Measurements from ENCODE around the gene TAS1R3. TPM values are rescaled to one million over a fixed set of nuclear protein-coding genes. Genes with fewer than 3 reads are reported as not detected.

The TAS1R3 gene
- total and polyA plus RNA-seq, 2 experiments from 2014 or later: 0.14 TPM; not detected in 1

DNA sequence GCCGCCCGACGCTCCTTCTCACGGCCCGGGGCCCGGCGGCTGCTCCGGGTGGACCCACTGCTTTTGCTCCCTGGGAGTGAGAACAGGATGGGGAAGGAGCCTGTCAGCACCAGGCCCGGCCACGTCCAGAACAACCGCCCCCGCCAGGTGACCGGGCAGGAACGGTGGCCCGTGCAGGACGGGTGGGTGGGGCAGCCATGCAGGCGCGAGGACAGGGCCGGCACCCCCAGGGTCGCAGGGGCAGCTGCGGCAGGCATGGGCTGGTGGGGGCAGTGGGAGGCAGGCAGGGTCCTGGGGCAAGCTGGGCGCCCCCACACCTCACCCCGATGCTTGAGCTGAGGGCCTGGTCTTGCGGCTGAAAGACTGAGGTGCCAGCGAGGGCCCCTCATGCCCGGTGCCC, 5.4 kb downstream of the TAS1R3 start:
- no peak overlapping the region for H2AFZ ChIP-seq
- H3F3A ChIP-seq (replicated peaks; ENCODE audit: low read depth): peaks cover 15% of the 10 kb centered on the region
- H3K4me2 ChIP-seq: no peak overlapping the region
- Mint-ChIP-seq H3K4me3 (no peak overlapping the region), H3K27ac (no peak overlapping the region), H3K9me3 (no peaks in the 10 kb centered on the region; the same call in 2 of the 3 replicates), H3K4me1 (no peaks in the 10 kb centered on the region; the same call in 2 of the 3 replicates), H3K27me3 (ENCODE audit: insufficient read depth, low read depth, poor library complexity) (peaks cover 12% of the 10 kb centered on the region), H3K36me3 (ENCODE audit: low read depth) (peaks cover 16% of the 10 kb centered on the region)
- no peaks in the 10 kb centered on the region for H3K9me2 ChIP-seq (ENCODE audit: insufficient read depth)
- H3K27me3 ChIP-seq (ENCODE audit: insufficient read depth): no peaks in the 10 kb centered on the region
- H3K4me3 ChIP-seq: no peak overlapping the region
- DNase-seq (ENCODE audit: low spot score) (no peak), ATAC-seq (no peak)
- no peaks in the 10 kb centered on the region for H3K79me2 ChIP-seq (replicated peaks; ENCODE audit: insufficient read depth)
- H3K27ac ChIP-seq (ENCODE audit: low read depth): no peak overlapping the region
- H3K4me1 ChIP-seq (ENCODE audit: insufficient read depth): no peaks in the 10 kb centered on the region
- no peaks in the 10 kb centered on the region for H4K20me1 ChIP-seq (replicated peaks; ENCODE audit: insufficient read depth)
- TF ChIP-seq JUNB (IDR thresholded peaks at IDR 0.05; ENCODE audit: unreplicated experiment) (no peak), ZNF114 (CRISPR knock-in tag; IDR thresholded peaks at IDR 0.05) (no peak), CREB1 (CRISPR knock-in tag; IDR thresholded peaks at IDR 0.05; ENCODE audit: low read depth) (no peak), EZH2 (IDR thresholded peaks at IDR 0.05; ENCODE audit: low read depth, unreplicated experiment) (no peak), ZNF331 (CRISPR knock-in tag; IDR thresholded peaks at IDR 0.05; ENCODE audit: low read depth) (no peak)
- TF ChIP-seq, protein P1, sequence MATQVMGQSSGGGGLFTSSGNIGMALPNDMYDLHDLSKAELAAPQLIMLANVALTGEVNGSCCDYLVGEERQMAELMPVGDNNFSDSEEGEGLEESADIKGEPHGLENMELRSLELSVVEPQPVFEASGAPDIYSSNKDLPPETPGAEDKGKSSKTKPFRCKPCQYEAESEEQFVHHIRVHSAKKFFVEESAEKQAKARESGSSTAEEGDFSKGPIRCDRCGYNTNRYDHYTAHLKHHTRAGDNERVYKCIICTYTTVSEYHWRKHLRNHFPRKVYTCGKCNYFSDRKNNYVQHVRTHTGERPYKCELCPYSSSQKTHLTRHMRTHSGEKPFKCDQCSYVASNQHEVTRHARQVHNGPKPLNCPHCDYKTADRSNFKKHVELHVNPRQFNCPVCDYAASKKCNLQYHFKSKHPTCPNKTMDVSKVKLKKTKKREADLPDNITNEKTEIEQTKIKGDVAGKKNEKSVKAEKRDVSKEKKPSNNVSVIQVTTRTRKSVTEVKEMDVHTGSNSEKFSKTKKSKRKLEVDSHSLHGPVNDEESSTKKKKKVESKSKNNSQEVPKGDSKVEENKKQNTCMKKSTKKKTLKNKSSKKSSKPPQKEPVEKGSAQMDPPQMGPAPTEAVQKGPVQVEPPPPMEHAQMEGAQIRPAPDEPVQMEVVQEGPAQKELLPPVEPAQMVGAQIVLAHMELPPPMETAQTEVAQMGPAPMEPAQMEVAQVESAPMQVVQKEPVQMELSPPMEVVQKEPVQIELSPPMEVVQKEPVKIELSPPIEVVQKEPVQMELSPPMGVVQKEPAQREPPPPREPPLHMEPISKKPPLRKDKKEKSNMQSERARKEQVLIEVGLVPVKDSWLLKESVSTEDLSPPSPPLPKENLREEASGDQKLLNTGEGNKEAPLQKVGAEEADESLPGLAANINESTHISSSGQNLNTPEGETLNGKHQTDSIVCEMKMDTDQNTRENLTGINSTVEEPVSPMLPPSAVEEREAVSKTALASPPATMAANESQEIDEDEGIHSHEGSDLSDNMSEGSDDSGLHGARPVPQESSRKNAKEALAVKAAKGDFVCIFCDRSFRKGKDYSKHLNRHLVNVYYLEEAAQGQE (IDR thresholded peaks at IDR 0.05; ENCODE audit: unreplicated experiment): no peak
- H3K36me3 ChIP-seq (ENCODE audit: insufficient read depth): no peaks in the 10 kb centered on the region

DNA sequence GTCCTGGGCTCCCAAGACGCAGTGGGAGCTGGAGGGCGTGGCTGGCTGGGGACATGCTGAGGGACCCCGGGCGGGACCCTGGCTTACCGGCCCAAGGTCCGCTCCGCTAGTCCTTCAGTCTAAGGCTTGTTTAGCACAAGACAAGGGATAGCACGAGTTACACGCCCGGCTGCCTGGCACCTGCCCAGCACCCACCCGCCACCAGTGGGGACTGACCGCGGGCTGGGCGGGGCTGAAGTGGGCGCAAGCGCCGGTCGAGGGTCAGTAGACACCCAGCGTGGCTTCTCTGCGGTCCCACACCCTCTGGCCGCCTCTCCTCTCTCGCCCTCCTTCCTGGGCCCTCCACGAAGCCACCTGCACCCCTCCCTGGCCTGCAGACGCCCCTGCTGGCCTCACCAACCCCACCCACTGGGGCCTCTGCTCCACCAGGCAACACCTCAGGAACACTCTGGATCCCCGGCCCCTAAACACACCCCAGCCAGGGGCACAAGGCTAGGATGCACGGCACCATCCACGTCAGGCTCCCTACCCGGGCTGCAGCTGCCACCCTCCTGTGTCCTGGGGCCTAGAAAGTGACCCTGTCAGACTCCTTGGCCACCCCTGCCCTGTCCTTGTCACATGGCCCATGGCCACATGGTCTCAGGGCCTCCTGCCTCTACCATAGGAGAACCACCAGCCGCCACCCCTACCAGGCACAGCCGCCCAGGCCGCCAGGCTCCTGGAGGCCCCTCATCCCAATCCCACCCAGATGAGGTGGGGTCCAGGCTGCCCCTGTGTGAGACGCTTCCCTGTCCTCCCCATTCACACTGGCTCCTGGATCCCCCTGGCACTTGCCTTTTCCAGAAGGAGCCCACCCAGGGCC, 6.1 kb downstream of the TAS1R3 start:
- Mint-ChIP-seq H3K27me3 (ENCODE audit: insufficient read depth, low read depth, poor library complexity) (peaks cover 12% of the 10 kb centered on the region), H3K4me3 (no peak overlapping the region), H3K27ac (no peak overlapping the region), H3K4me1 (no peaks in the 10 kb centered on the region; the same call in 2 of the 3 replicates), H3K36me3 (ENCODE audit: low read depth) (peaks cover 18% of the 10 kb centered on the region), H3K9me3 (no peaks in the 10 kb centered on the region; the same call in 2 of the 3 replicates)
- H3K79me2 ChIP-seq (replicated peaks; ENCODE audit: insufficient read depth): no peaks in the 10 kb centered on the region
- no peaks in the 10 kb centered on the region for H4K20me1 ChIP-seq (replicated peaks; ENCODE audit: insufficient read depth)
- H3K36me3 ChIP-seq (ENCODE audit: insufficient read depth): no peaks in the 10 kb centered on the region
- no peak overlapping the region for H2AFZ ChIP-seq
- H3K27me3 ChIP-seq (ENCODE audit: insufficient read depth): no peaks in the 10 kb centered on the region
- no peak overlapping the region for H3K4me3 ChIP-seq
- H3K9me2 ChIP-seq (ENCODE audit: insufficient read depth): no peaks in the 10 kb centered on the region
- no peak overlapping the region for H3K27ac ChIP-seq (ENCODE audit: low read depth)
- ATAC-seq (no peak), DNase-seq (ENCODE audit: low spot score) (no peak)
- H3K4me2 ChIP-seq: no peak overlapping the region
- no peaks in the 10 kb centered on the region for H3K4me1 ChIP-seq (ENCODE audit: insufficient read depth)
- peaks cover 15% of the 10 kb centered on the region for H3F3A ChIP-seq (replicated peaks; ENCODE audit: low read depth)
- TF ChIP-seq, protein P2, sequence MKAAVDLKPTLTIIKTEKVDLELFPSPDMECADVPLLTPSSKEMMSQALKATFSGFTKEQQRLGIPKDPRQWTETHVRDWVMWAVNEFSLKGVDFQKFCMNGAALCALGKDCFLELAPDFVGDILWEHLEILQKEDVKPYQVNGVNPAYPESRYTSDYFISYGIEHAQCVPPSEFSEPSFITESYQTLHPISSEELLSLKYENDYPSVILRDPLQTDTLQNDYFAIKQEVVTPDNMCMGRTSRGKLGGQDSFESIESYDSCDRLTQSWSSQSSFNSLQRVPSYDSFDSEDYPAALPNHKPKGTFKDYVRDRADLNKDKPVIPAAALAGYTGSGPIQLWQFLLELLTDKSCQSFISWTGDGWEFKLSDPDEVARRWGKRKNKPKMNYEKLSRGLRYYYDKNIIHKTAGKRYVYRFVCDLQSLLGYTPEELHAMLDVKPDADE (IDR thresholded peaks at IDR 0.05): no peak
- no peak for TF ChIP-seq EZH2phosphoT487 (IDR thresholded peaks at IDR 0.05; ENCODE audit: unreplicated experiment)
- TF ChIP-seq, protein P3, sequence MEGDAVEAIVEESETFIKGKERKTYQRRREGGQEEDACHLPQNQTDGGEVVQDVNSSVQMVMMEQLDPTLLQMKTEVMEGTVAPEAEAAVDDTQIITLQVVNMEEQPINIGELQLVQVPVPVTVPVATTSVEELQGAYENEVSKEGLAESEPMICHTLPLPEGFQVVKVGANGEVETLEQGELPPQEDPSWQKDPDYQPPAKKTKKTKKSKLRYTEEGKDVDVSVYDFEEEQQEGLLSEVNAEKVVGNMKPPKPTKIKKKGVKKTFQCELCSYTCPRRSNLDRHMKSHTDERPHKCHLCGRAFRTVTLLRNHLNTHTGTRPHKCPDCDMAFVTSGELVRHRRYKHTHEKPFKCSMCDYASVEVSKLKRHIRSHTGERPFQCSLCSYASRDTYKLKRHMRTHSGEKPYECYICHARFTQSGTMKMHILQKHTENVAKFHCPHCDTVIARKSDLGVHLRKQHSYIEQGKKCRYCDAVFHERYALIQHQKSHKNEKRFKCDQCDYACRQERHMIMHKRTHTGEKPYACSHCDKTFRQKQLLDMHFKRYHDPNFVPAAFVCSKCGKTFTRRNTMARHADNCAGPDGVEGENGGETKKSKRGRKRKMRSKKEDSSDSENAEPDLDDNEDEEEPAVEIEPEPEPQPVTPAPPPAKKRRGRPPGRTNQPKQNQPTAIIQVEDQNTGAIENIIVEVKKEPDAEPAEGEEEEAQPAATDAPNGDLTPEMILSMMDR (conservative IDR thresholded peaks at IDR 0.05; ENCODE audit: low read depth in 2 of 2): no peak
- TF ChIP-seq EZH2 (IDR thresholded peaks at IDR 0.05; ENCODE audit: low read depth, unreplicated experiment): no peak
- TF ChIP-seq POLR2AphosphoS5 (IDR thresholded peaks at IDR 0.05; ENCODE audit: low read depth): no peak
- TF ChIP-seq STAT1 (IDR thresholded peaks at IDR 0.05; ENCODE audit: unreplicated experiment): no peak
- no peak for TF ChIP-seq JUNB (IDR thresholded peaks at IDR 0.05; ENCODE audit: unreplicated experiment)
